ENCODE results near the gene RETREG2.

Gene RETREG2

GRCh38 chr2:219169930-219170654 is 8.0 kb upstream of the RETREG2 start, which contains the start of gene SLC23A3:
Gene SLC23A3 (minus strand): TSS chr2:219170029. CDS start chr2:219169984, 45 bp downstream.
- DNase-seq (ENCODE audit: low spot score), result no peak

- peak; percentile 19 for DNase-seq (ENCODE audit: low spot score)
Observed at GRCh38 chr2:219171231-219171651, 6.8 kb upstream of the RETREG2 start.

DNA sequence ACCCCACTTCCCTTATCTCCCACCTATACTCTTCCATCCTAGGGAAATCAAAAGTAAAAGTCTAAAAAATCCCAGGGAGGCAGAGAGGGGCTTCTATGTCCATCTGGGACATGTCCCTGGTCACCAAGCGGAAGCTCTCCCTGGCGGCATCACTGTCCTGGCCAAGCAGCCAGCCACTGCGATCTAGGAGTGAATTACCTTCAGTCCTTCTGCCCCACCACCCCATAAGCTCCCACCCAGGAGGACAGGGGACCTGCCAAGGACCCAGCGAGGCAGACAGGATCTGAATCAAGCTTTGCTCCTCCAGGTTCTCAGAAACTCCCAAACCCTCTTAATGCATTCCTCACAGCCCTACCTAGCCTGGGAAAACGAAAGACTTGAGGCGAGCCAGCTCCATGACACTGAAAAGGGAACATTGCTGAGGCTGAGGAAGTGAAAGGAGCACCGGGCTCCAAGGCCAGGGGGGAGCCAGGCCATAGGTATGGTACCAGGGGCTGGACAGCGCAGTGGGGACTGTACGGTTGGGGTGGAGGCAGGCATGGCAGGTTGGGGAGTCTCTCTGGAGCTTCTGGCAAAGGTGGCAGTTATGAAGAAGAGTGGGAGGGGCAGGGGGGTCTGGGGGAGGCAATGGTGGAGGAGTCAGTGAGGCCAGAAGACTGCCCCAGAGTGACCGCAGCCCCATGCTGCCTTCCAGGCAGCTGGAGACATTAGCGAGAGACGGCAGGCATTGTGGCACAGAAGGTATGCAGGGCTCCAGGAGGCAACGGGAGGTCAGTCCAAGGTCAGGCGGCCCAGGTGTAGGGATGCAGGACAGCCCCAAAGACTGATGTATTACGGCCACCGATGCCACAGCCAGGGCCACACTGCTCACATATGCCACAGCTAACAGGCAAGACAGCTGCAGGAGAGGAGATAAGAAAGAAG is 5.6 kb upstream of the RETREG2 start:
- DNase-seq (ENCODE audit: low spot score), result no peak

DNA sequence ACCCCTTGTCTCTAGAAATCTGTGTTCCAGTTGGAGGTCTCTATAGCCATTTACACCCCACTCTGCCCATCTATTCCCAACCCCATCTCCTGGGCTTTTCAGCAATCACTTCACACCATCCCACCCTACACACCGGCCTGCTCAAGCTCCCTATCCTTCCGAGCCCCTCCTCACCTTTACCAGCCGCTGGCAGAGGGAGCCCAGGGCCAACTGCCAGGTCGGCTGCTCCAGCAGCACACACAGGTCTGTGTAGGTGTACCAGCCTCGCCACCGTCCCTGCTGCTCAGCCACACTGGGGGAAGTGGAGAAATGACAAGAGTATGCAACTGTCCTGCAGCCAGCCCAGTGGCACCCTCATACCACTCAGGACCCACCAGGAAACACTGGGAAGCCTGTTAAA is 4.9 kb upstream of the RETREG2 start:
- no peak for DNase-seq (ENCODE audit: low spot score)

DNA sequence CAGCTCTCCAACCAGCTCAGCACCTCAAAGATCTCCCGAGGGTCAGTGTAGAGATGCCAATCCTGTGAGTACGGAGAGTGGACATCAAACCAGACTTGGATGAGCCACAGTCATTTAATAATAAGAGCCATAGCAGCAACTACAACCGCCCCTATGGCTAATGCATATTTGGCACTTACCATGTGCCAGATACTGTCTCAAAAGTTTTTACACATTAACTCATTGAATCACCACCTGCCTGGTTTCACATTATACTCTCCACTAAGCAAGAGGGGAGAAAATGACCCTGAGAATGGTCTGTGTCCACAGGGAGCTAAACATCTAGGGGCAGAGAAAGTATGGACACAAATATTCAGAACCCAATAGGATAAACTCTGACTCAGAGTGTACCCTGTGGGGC is 3.9 kb upstream of the RETREG2 start:
- DNase-seq (ENCODE audit: low spot score), result no peak

GRCh38 chr2:219174801-219175200 is 3.3 kb upstream of the RETREG2 start:
- DNase-seq (ENCODE audit: low spot score), result no peak

GRCh38 chr2:219175486-219175885 is 2.6 kb upstream of the RETREG2 start:
- DNase-seq (ENCODE audit: low spot score), result no peak

DNA sequence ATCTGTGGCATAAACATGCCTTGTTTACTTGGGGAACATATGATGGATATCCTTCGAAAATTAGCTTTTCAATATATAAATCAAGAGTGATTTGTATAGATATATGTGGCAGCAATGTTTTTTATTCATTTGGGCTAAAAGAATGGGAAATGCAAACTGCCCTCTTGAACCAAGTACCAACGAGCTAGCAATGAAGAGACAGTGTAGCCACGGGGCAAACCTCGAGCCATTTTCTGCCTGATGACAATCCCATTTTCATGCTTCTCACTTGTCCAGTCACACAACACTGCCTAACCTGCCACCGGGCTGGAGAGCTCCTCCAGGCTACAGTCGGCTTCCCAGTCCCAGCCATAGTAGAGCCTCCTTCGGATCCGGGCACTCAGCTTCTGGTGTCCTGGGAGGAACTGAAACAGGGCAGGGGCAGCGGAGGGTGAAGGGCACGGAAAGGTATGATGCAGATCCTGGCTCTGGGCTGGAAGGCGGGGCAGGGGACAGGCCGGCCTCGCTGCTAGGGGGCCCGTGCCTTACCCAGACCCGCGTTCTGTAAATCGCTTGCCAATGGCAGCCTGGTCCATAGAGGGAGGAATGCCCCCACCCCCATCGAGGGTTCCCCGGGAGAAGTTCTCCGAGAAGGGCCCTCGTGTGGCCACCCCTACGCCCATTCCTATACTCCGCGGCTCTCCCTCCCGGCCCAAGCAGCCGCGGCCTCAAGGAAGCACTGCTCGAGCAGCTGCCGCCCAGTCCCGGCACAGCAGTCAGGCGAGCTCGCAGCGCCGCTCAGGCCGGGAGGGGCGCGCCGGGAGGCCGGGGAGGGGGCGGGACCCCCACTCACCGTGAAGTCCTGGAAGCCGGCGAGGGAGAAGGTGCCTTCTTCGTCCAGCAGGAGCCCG is 1.9 kb upstream of the RETREG2 start:
- peak; percentile 21 for DNase-seq (ENCODE audit: low spot score)

DNA sequence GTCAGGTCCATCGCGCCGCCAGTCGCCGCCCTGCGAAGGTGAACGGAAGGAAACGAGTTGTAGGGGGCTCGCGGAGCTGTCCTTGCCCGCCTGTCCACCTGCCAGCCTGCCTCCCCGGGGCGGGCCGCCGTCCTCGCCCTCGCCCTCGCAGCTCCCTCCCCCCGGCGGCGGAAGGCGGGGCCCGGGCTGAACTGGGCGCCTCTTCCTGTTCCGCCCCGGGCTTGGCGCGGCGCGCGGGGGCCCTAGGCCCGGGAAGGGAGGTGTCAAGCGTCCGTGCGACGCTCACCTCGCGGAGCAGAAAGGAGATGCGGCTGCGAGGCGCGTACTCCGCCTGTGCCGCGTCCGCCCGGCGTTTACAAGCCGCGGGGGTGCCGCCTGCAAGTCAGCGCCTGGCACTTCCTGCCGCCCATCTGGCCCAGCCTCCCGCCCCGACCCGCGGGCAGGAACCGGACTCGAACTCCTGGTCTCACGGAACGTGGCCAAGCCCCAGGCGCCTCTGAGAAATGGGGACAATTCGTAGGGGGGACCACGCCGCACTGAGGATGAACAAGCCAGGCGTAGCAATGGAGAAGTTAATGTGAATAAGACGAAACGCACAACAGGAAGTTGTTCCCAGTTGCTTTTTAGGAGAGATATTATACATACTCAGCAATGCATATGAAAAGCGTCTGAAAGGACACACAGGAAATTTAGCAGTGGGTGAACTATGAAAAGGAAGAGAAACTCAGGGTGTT is 1.1 kb upstream of the RETREG2 start, which contains the start of gene CNPPD1:
Gene CNPPD1, minus strand, starts transcription at position 108 of the 734 bp plus-strand sequence. Its CDS starts 97 bp downstream, at position 11.
- DNase-seq (ENCODE audit: low spot score), result peak; percentile 89

GRCh38 chr2:219178377-219179175 is 501 bp downstream of the RETREG2 start:
- peak; percentile 7 for DNase-seq (ENCODE audit: low spot score)

- DNase-seq (ENCODE audit: low spot score), result no peak
Observed at GRCh38 chr2:219179601-219180465, 1.8 kb downstream of the RETREG2 start.

GRCh38 chr2:219180961-219181360 is 2.9 kb downstream of the RETREG2 start:
- no peak for DNase-seq (ENCODE audit: low spot score)

DNA sequence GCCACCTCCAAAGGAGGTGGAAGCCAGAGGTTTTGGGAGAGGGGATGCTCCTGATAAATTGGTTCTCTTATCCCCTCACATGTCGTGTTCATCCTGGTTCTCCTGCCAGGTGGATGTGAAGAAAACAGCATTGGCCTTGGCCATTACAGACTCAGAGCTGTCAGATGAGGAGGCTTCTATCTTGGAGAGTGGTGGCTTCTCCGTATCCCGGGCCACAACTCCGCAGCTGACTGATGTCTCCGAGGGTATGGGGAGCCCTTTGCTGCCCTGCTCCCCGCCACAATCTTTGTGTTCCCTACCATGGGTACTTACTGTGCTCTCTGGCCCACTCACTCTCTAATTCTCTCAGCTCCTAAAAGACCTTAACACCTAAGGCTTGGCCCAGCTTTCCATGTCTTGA is 3.5 kb downstream of the RETREG2 start:
- no peak for DNase-seq (ENCODE audit: low spot score)

GRCh38 chr2:219182331-219183150 is 4.5 kb downstream of the RETREG2 start:
- no peak for DNase-seq (ENCODE audit: low spot score)

GRCh38 chr2:219183151-219183772 is 5.2 kb downstream of the RETREG2 start:
- no peak for DNase-seq (ENCODE audit: low spot score)

DNA sequence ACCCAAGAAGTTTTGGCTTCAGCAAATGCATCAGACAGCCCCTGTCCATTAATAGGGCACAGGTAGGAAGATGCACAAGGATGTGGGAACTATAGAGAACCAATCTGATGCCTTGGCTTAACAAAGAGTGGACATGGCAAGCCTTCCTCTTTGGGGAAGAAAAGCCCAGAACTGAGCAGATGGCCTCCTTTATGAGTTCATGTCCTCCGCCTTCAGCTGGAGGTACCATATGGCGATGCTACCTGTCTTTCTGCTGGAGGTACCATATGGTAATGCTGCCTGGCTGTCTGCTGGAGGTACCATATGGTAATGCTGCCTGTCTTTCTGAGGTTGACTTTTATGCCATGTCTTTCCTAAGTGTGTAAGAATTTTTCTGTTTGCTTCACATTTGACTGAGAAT is 6.0 kb downstream of the RETREG2 start:
- no peak for DNase-seq (ENCODE audit: low spot score)

DNA sequence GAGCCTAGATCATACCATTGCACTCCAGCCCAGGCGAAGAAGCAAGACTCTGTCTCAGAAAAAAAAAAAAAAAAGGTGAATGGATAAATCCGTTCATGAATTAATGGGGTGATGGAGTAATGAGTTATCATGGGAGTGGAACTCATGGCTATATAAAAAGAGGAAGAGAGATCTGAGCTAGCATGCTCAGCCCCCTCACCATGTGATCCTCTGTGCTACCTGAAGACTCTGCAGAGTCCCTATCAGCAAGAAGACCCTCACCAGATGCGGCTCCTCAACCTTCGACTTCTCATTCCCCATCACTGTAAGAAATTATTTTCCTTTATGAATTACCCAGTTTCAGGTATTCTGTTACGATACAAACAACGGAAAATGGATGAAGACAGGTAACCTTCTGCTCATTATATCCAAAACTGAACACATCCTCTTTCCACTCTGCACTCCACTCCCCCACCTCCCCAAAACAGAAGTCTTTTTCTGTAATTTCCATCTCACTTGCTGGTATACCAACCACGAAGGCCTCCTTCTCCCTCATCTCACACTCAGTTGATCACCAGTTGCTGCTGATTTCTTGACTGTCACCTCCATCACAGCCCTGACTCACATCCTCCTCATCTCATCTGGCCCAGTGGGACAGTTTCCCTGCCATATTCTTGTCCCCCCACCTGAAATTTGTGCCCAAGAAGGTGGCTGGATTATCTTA is 8.8 kb downstream of the RETREG2 start:
- no peak for DNase-seq (ENCODE audit: low spot score)

All from LoVo (cell line).